DOHH2 (cell line): ENCODE results near the gene DENND1A.

ENCODE experiments used
- H3F3A ChIP-seq: fragments of 200-600 bp; sonication (generic), shearing (Covaris generic); 2 replicates; pipeline ENCODE4 v1.6.0; 2016; ENCODE audit warnings: antibody characterized with exemption, mild to moderate bottlenecking; ENCODE audit not compliant: control insufficient read depth, insufficient read depth
- H3K27ac ChIP-seq: fragments of 200-600 bp; sonication (generic); 2 replicates; pipeline ENCODE4 v1.5.1; 2014; ENCODE audit warnings: low read depth, mild to moderate bottlenecking, low read length, moderate library complexity
- H3K27me3 ChIP-seq: fragments of 200-600 bp; sonication (generic); 2 replicates; pipeline ENCODE4 v1.6.1; 2014; ENCODE audit warnings: mild to moderate bottlenecking, low read length, mixed read lengths; ENCODE audit not compliant: control insufficient read depth
- H3K36me3 ChIP-seq: fragments of 200-600 bp; sonication (generic); 2 replicates; pipeline ENCODE4 v1.6.1; 2014; ENCODE audit warnings: mild to moderate bottlenecking, low read length, moderate library complexity, mixed read lengths; ENCODE audit not compliant: control insufficient read depth
- H3K4me1 ChIP-seq: fragments of 200-600 bp; sonication (generic); 2 replicates; pipeline ENCODE4 v1.6.1; 2014; ENCODE audit warnings: mild to moderate bottlenecking, low read length, mixed read lengths; ENCODE audit not compliant: control insufficient read depth
- H3K4me2 ChIP-seq: fragments of 200-600 bp; sonication (generic); 2 replicates; pipeline ENCODE4 v1.6.0; 2014; ENCODE audit warnings: mild to moderate bottlenecking, low read length, moderate library complexity
- H3K4me3 ChIP-seq: fragments of 200-600 bp; sonication (generic); 2 replicates; pipeline ENCODE4 v1.5.1; 2014; ENCODE audit warnings: mild to moderate bottlenecking, low read length, mixed read lengths
- H3K79me2 ChIP-seq: fragments of 200-600 bp; sonication (generic); 2 replicates; pipeline ENCODE4 v1.6.1; 2014; ENCODE audit warnings: mild to moderate bottlenecking, low read length, mixed read lengths; ENCODE audit not compliant: control insufficient read depth
- H3K9me2 ChIP-seq: fragments of 200-600 bp; sonication (generic); replicated peaks from 2 replicates; pipeline ENCODE4 v1.6.1; 2014; ENCODE audit warnings: mild to moderate bottlenecking, low read length, mixed read lengths; ENCODE audit not compliant: control insufficient read depth
- H3K9me3 ChIP-seq: fragments of 200-600 bp; sonication (generic); 2 replicates; pipeline ENCODE4 v1.6.1; 2014; ENCODE audit warnings: antibody characterized with exemption, low read length, mixed read lengths; ENCODE audit not compliant: control insufficient read depth, insufficient read depth
- H4K20me1 ChIP-seq: fragments of 200-600 bp; sonication (generic); 2 replicates; pipeline ENCODE4 v1.6.0; 2014; ENCODE audit warnings: low read depth, mild to moderate bottlenecking, antibody characterized with exemption, low read length, moderate library complexity; ENCODE audit not compliant: control insufficient read depth, insufficient read depth
- CTCF ChIP-seq: fragments of 200-600 bp; sonication (generic); IDR thresholded peaks from one replicate; pipeline ENCODE4 v1.5.1; 2014; ENCODE audit warnings: antibody characterized with exemption, mild to moderate bottlenecking, low read depth, low read length; ENCODE audit not compliant: poor library complexity, severe bottlenecking
- EZH2phosphoT487 ChIP-seq: fragments of 200-600 bp; sonication (generic); IDR thresholded peaks from 2 replicates; pipeline ENCODE4 v1.6.1; 2017; ENCODE audit warnings: borderline replicate concordance, mild to moderate bottlenecking, antibody characterized with exemption, low read length, moderate library complexity, mixed read lengths

Gene DENND1A

GRCh38 chr9:123871781-123872180 lies 58.1 kb downstream of the DENND1A start:
- no peaks in the 10 kb centered on the region for H3K9me2 ChIP-seq
- peaks cover 8% of the 10 kb centered on the region for H3K4me1 ChIP-seq
- no peaks in the 10 kb centered on the region for H3K79me2 ChIP-seq
- no peaks in the 10 kb centered on the region for H3K9me3 ChIP-seq
- H3K27me3 ChIP-seq, result no peaks in the 10 kb centered on the region
- no peak overlapping the region for H3K4me2 ChIP-seq
- no peaks in the 10 kb centered on the region for H3F3A ChIP-seq
- no peak overlapping the region for H3K4me3 ChIP-seq
- no peaks in the 10 kb centered on the region for H4K20me1 ChIP-seq
- no peak for TF ChIP-seq CTCF
- no peak for TF ChIP-seq EZH2phosphoT487
- no peak overlapping the region for H3K27ac ChIP-seq
- H3K36me3 ChIP-seq, result peaks cover 5% of the 10 kb centered on the region; the same call in 1 of the 2 replicates

GRCh38 chr9:123868002-123868401 lies 61.9 kb downstream of the DENND1A start:
- no peaks in the 10 kb centered on the region for H3F3A ChIP-seq
- H3K4me2 ChIP-seq, result no peak overlapping the region
- H3K79me2 ChIP-seq, result no peaks in the 10 kb centered on the region
- no peaks in the 10 kb centered on the region for H3K36me3 ChIP-seq
- H3K4me1 ChIP-seq, result peaks cover 22% of the 10 kb centered on the region
- no peak overlapping the region for H3K4me3 ChIP-seq
- no peaks in the 10 kb centered on the region for H4K20me1 ChIP-seq
- TF ChIP-seq EZH2phosphoT487, result no peak
- TF ChIP-seq CTCF, result no peak
- H3K27me3 ChIP-seq, result no peaks in the 10 kb centered on the region
- no peak overlapping the region for H3K27ac ChIP-seq
- H3K9me2 ChIP-seq, result no peaks in the 10 kb centered on the region
- H3K9me3 ChIP-seq, result no peaks in the 10 kb centered on the region

GRCh38 chr9:123867034-123867433 lies 62.9 kb downstream of the DENND1A start:
- H3K27me3 ChIP-seq, result no peaks in the 10 kb centered on the region
- no peaks in the 10 kb centered on the region for H3K9me3 ChIP-seq
- no peaks in the 10 kb centered on the region for H3K9me2 ChIP-seq
- TF ChIP-seq EZH2phosphoT487 (no peak), CTCF (no peak)
- no peak overlapping the region for H3K27ac ChIP-seq
- H3F3A ChIP-seq, result no peaks in the 10 kb centered on the region
- H3K4me1 ChIP-seq, result peaks cover 22% of the 10 kb centered on the region
- no peaks in the 10 kb centered on the region for H3K36me3 ChIP-seq
- no peak overlapping the region for H3K4me3 ChIP-seq
- H4K20me1 ChIP-seq, result no peaks in the 10 kb centered on the region
- H3K79me2 ChIP-seq, result no peaks in the 10 kb centered on the region
- no peak overlapping the region for H3K4me2 ChIP-seq

- Histone ChIP-seq H3K4me3 (no peak overlapping the region), H3K36me3 (no peaks in the 10 kb centered on the region), H3K4me1 (peaks cover 22% of the 10 kb centered on the region), H3F3A (no peaks in the 10 kb centered on the region), H4K20me1 (no peaks in the 10 kb centered on the region), H3K79me2 (no peaks in the 10 kb centered on the region), H3K9me2 (no peaks in the 10 kb centered on the region), H3K9me3 (no peaks in the 10 kb centered on the region), H3K27ac (no peak overlapping the region), H3K27me3 (no peaks in the 10 kb centered on the region), H3K4me2 (no peak overlapping the region)
- TF ChIP-seq CTCF (no peak), EZH2phosphoT487 (no peak)
Measured at GRCh38 chr9:123866497-123866896, 63.4 kb downstream of the DENND1A start.
